Naive thymus-derived CD8-positive, alpha-beta T cell (primary cell): Measurements from ENCODE around the gene PDE6H. TPM values are rescaled to one million over a fixed set of nuclear protein-coding genes. Genes with fewer than 3 reads are reported as not detected.

Source experiments
- ATAC-seq, 2 donors: fragments of 150-1000 bp; cut with Tn5 transposase in 1 of 2; sonication (Bioruptor Pico), chemical (Tn5 transposase) in 1 of 2; 1 replicate in 1 of 2; 2 replicates in 1 of 2; pipeline ENCODE4 v1.10.0; 2021; ENCODE audit warnings: mild to moderate bottlenecking in 2 of 2, moderate library complexity in 2 of 2
- POLR2A ChIA-PET: fragments of 350-600 bp; sonication (Branson Sonifier 250); formaldehyde crosslinking; loops from one replicate; lab custom pipeline; 2021; ENCODE audit warnings: antibody characterized with exemption; lab: Charles Lee
- DNase-seq, 10 donors: peaks; one replicate each; pipeline versions ENCODE4 v3.0.0 to v3.0.0-alpha.2; 2020 to 2022
- H3K27ac Mint-ChIP-seq, 10 donors: one replicate each; pipeline ENCODE4 v1.8.0; 2020 to 2022; ENCODE audit warnings: mild to moderate bottlenecking in 10 of 10, mixed read lengths in 10 of 10, moderate library complexity in 4 of 10, inconsistent platforms in 1 of 10
- H3K27me3 Mint-ChIP-seq, 5 donors: one replicate each; pipeline ENCODE4 v1.8.0; 2021 to 2022; ENCODE audit warnings: mixed read lengths in 5 of 5
- H3K36me3 Mint-ChIP-seq, 3 donors: one replicate each; pipeline ENCODE4 v1.8.0; 2020 to 2022; ENCODE audit warnings: mixed read lengths in 3 of 3, mild to moderate bottlenecking in 2 of 3, inconsistent platforms in 1 of 3
- H3K4me1 Mint-ChIP-seq, 4 donors: one replicate each; pipeline ENCODE4 v1.8.0; 2021 to 2022; ENCODE audit warnings: mixed read lengths in 4 of 4
- H3K4me3 Mint-ChIP-seq, 10 donors: one replicate each; pipeline ENCODE4 v1.8.0; 2020 to 2022; ENCODE audit warnings: mild to moderate bottlenecking in 10 of 10, mixed read lengths in 10 of 10, moderate library complexity in 6 of 10, inconsistent platforms in 1 of 10
- H3K9me3 Mint-ChIP-seq, 9 donors: one replicate each; pipeline ENCODE4 v1.8.0; 2020 to 2022; ENCODE audit warnings: mixed read lengths in 9 of 9, mild to moderate bottlenecking in 3 of 9, inconsistent platforms in 1 of 9, moderate library complexity in 1 of 9
- polyA plus RNA-seq, 3 donors: library from polyadenylated mRNA; unstranded; fragments of 300-500 nt; fragmentation: Illumina TruSeq; gene quantifications; one replicate each; pipeline ENCODE4 v1.2.3, GENCODE V29; 2021
- total RNA-seq, 8 experiments: library from RNA in 2 of 8; stranded (reverse) in 2 of 8; gene quantifications; one replicate each; pipeline ENCODE4 v1.2.3 and lab custom pipeline; 2021 to 2026

Gene PDE6H
- total and polyA plus RNA-seq, 5 experiments from 2014 or later: not detected

GRCh38 chr12:14992673-14993072 lies 19.8 kb downstream of the PDE6H start:
- H3K9me3 Mint-ChIP-seq: peaks cover 0 to 8% (median 5%) of the 10 kb centered on the region in 9 donors
- ATAC-seq (no peak), DNase-seq (no peak)
- peaks cover 19 to 71% (median 39%) of the 10 kb centered on the region in 4 donors for H3K4me1 Mint-ChIP-seq
- no peak overlapping the region for H3K4me3 Mint-ChIP-seq
- POLR2A ChIA-PET: interaction anchor here (1.1 to 5.2 kb wide), 3 partner anchors 28 to 222 kb away, joined by 4 to 81 read pairs (median 33); partner anchors contain the start of gene ARHGDIB
- no peaks in the 10 kb centered on the region for H3K27me3 Mint-ChIP-seq
- H3K36me3 Mint-ChIP-seq: peaks cover 0 to 13% (median 9%) of the 10 kb centered on the region in 3 donors
- peak overlapping the region in 6 of 10 donors; percentile 24 to 91 (median 76) for H3K27ac Mint-ChIP-seq

- DNase-seq (no peak), ATAC-seq (no peak)
- Mint-ChIP-seq H3K36me3 (peaks cover 0 to 13% (median 9%) of the 10 kb centered on the region in 3 donors), H3K4me3 (no peak overlapping the region), H3K9me3 (peaks cover 0 to 8% (median 5%) of the 10 kb centered on the region in 9 donors), H3K27ac (peak overlapping the region; percentile 1 to 94 (median 86)), H3K4me1 (peaks cover 19 to 68% (median 39%) of the 10 kb centered on the region in 4 donors), H3K27me3 (no peaks in the 10 kb centered on the region)
- POLR2A ChIA-PET: interaction anchor here (1.1 to 5.2 kb wide), 3 partner anchors 28 to 222 kb away, joined by 4 to 81 read pairs (median 33); partner anchors contain the start of gene ARHGDIB
Observed at GRCh38 chr12:14993117-14993516, 20.3 kb downstream of the PDE6H start.

- H3K36me3 Mint-ChIP-seq: peaks cover 0 to 13% (median 9%) of the 10 kb centered on the region in 3 donors
- peak; percentile 35 to 44 for ATAC-seq
- POLR2A ChIA-PET: interaction anchor here (1.0 to 5.2 kb wide), 7 partner anchors 25 to 223 kb away, joined by 4 to 81 read pairs (median 6); partner anchors contain the start of gene ARHGDIB
- no peaks in the 10 kb centered on the region for H3K27me3 Mint-ChIP-seq
- peaks cover 0 to 8% (median 5%) of the 10 kb centered on the region in 9 donors for H3K9me3 Mint-ChIP-seq
- peak overlapping the region in 6 of 10 donors; percentile 18 to 68 (median 50) for H3K4me3 Mint-ChIP-seq
- peaks cover 19 to 62% (median 39%) of the 10 kb centered on the region in 4 donors for H3K4me1 Mint-ChIP-seq
- peak overlapping the region; percentile 75 to 94 (median 88) for H3K27ac Mint-ChIP-seq
- DNase-seq: peak in 1 of 10 donors; percentile 14
Observed at GRCh38 chr12:14993537-14994266, 20.9 kb downstream of the PDE6H start.

GRCh38 chr12:14994610-14995009 lies 21.8 kb downstream of the PDE6H start:
- Mint-ChIP-seq H3K4me1 (peaks cover 19 to 54% (median 35%) of the 10 kb centered on the region in 4 donors), H3K36me3 (peaks cover 0 to 12% (median 9%) of the 10 kb centered on the region in 3 donors), H3K27me3 (peaks cover 0 to 3% (median 0%) of the 10 kb centered on the region in 5 donors), H3K4me3 (peak overlapping the region in 9 of 10 donors; percentile 31 to 76 (median 54)), H3K9me3 (peaks cover 0 to 8% (median 5%) of the 10 kb centered on the region in 9 donors), H3K27ac (peak overlapping the region; percentile 75 to 94 (median 88))
- ATAC-seq (peak; percentile 62 to 67), DNase-seq (peak in 2 of 10 donors; percentile 13 to 28)
- POLR2A ChIA-PET: interaction anchor here (0.6 to 5.2 kb wide), 16 partner anchors 9 to 224 kb away, joined by 3 to 81 read pairs (median 4); partner anchors contain the start of genes ARHGDIB, C12orf60, ERP27 and WBP11

- Mint-ChIP-seq H3K27ac (peak overlapping the region; percentile 63 to 94 (median 88)), H3K4me3 (peak overlapping the region in 9 of 10 donors; percentile 1 to 76 (median 54)), H3K4me1 (peaks cover 19 to 44% (median 31%) of the 10 kb centered on the region in 4 donors), H3K36me3 (peaks cover 0 to 6% (median 4%) of the 10 kb centered on the region in 3 donors), H3K9me3 (peaks cover 0 to 7% (median 1%) of the 10 kb centered on the region in 9 donors), H3K27me3 (peaks cover 0 to 3% (median 0%) of the 10 kb centered on the region in 5 donors)
- POLR2A ChIA-PET: interaction anchor here (0.5 to 5.2 kb wide), 19 partner anchors 11 to 569 kb away, joined by 3 to 81 read pairs (median 4); partner anchors contain the start of genes ARHGDIB, C12orf60, ERP27 and RERG
- DNase-seq (peak in 3 of 10 donors; percentile 63 to 74 (median 68)), ATAC-seq (peak; percentile 50 to 56)
Observed at GRCh38 chr12:14995583-14996425, 23.0 kb downstream of the PDE6H start.

GRCh38 chr12:14997998-14998397 lies 25.2 kb downstream of the PDE6H start:
- Mint-ChIP-seq H3K9me3 (no peaks in the 10 kb centered on the region), H3K4me3 (no peak overlapping the region), H3K36me3 (no peaks in the 10 kb centered on the region), H3K27ac (peak overlapping the region in 1 of 10 donors; percentile 2), H3K4me1 (peaks cover 19 to 29% (median 27%) of the 10 kb centered on the region in 4 donors), H3K27me3 (peaks cover 0 to 9% (median 1%) of the 10 kb centered on the region in 5 donors)
- no peak for DNase-seq
- no peak for ATAC-seq
- POLR2A ChIA-PET: no interaction called here

- no peak for DNase-seq
- Mint-ChIP-seq H3K9me3 (no peaks in the 10 kb centered on the region), H3K4me3 (no peak overlapping the region), H3K4me1 (peaks cover 11 to 18% (median 16%) of the 10 kb centered on the region in 4 donors), H3K36me3 (no peaks in the 10 kb centered on the region), H3K27me3 (peaks cover 0 to 15% (median 5%) of the 10 kb centered on the region in 5 donors), H3K27ac (peak overlapping the region in 1 of 10 donors; percentile 1)
- no peak for ATAC-seq
- POLR2A ChIA-PET: interaction anchor here (0.6 kb wide), 1 partner anchor 82 kb away, joined by 3 read pairs; no protein-coding TSS in a partner anchor
Observed at GRCh38 chr12:14999021-14999694, 26.3 kb downstream of the PDE6H start.

- Mint-ChIP-seq H3K4me3 (no peak overlapping the region), H3K27ac (no peak overlapping the region), H3K36me3 (no peaks in the 10 kb centered on the region), H3K27me3 (peaks cover 0 to 19% (median 12%) of the 10 kb centered on the region in 5 donors), H3K9me3 (no peaks in the 10 kb centered on the region), H3K4me1 (peaks cover 5 to 11% (median 9%) of the 10 kb centered on the region in 4 donors)
- POLR2A ChIA-PET: interaction anchor here (0.6 kb wide), 1 partner anchor 82 kb away, joined by 3 read pairs; no protein-coding TSS in a partner anchor
- ATAC-seq: no peak
- no peak for DNase-seq
Observed at GRCh38 chr12:14999695-15000365, 27.0 kb downstream of the PDE6H start.

- POLR2A ChIA-PET: no interaction called here
Observed at GRCh38 chr12:15000575-15000974, 27.7 kb downstream of the PDE6H start.

GRCh38 chr12:15001733-15002382 lies 29.0 kb downstream of the PDE6H start:
- H3K36me3 Mint-ChIP-seq: no peaks in the 10 kb centered on the region
- no peaks in the 10 kb centered on the region for H3K9me3 Mint-ChIP-seq
- H3K4me3 Mint-ChIP-seq: no peak overlapping the region
- H3K27ac Mint-ChIP-seq: no peak overlapping the region
- ATAC-seq (no peak), DNase-seq (no peak)
- no peaks in the 10 kb centered on the region for H3K4me1 Mint-ChIP-seq
- POLR2A ChIA-PET: interaction anchor here (0.7 kb wide), 1 partner anchor 165 kb away, joined by 3 read pairs; no protein-coding TSS in a partner anchor
- peaks cover 5 to 27% (median 20%) of the 10 kb centered on the region in 5 donors for H3K27me3 Mint-ChIP-seq

More at GRCh38 chr12:15000575-15000974, 27.7 kb downstream of the PDE6H start:
- DNase-seq: no peak
- Mint-ChIP-seq H3K27ac (no peak overlapping the region), H3K9me3 (no peaks in the 10 kb centered on the region), H3K4me1 (peaks cover under 1 to 4% (median 2%) of the 10 kb centered on the region in 4 donors), H3K36me3 (no peaks in the 10 kb centered on the region), H3K4me3 (no peak overlapping the region), H3K27me3 (peaks cover 2 to 19% (median 14%) of the 10 kb centered on the region in 5 donors)
- no peak for ATAC-seq
